GM19463 (cell line): ENCODE measurements around the gene PTPRD.

ENCODE experiments used
- ATAC-seq: cut with Tn5 transposase; IDR thresholded peaks from one replicate; pipeline ENCODE4 v1.9.1; 2021; ENCODE audit warnings: mild to moderate bottlenecking, moderate library complexity; ENCODE audit not compliant: unreplicated experiment

PTPRD gene

DNA sequence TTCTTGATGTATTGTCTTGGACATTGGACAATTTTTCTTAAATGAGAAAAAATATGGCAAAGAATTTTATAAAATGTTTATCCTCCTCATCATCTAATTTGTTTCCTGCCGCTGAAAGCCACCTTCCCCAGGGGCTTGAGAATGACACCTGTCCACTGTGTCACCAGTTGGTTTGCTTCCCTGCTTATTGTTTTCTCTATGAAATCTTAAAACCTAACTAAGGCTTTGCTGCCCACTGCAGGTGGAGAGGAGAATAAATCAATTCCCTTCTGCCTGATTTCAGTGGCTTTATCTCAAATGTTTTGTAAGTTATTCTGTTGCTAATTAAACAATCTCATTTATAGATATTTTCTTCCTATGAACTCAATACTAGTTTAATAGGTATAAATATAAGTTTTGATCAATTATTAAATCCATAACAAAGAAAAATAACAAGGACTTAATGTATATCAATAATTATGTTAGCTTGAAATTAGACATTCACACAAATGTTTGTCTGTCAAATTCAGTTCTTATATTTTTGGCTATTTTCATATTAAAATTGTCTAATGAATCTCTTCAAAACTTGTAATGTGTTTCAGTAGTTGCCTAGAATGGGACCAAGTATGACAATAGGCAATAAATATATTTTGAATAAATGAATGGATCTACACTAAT, 822.5 kb downstream of the PTPRD start:
- ATAC-seq: peak; percentile 72

DNA sequence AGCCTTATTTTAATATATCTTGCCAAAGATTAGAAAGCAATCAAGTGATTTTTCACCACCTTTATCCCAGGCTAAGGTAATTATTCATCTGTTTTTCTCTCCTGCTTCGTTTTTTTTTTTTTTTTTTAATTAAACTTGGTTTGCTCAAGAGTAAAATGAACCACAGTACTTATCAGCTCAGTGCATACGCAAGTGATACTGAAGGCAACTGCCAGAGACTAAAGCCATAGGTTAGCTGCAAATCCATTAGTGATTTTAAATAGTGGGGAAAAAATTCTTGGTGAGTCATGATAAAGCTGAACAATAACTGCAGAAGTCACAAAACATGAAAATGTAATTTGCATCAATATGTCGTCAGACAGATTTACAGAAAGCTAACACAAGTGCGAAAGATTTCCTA, 829.1 kb downstream of the PTPRD start:
- no peak for ATAC-seq

DNA sequence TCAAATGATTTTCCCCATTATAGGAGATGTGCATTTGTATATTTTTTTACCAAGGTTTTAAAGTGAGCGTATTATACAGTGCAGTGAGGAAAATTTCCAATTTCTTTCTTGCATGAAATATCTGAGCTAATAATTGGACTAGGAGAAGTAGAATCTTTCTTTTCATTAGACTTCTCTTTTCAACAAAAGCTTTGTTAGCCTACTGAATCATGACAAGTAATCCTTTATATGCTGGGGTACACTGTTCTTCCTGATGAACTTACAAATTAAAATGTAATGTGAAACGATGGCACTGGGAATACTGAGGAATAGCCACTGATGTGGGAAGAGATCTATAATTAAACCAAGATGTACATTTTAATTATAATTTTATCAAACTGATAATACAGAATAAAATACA, 829.6 kb downstream of the PTPRD start:
- ATAC-seq: no peak

DNA sequence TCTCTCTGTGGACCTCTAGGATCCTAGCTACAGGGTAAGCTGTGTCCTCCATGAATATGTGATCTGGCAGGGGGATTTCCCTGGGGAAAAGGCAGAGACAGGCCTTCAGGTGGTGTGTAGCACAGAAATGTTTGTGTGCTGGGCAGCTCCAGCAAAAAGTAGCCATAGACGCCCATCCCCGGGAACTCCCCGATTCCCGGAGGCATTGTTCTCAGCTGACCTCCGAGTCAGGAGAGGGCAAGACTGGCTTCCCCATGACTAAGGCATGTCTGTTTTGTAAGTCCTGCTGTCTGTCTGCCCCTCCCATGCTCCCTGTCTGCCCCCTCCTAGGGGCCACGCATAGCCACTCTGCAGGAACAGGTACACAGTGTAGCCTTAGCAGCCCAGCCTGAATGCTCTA, 834.5 kb downstream of the PTPRD start:
- no peak for ATAC-seq

DNA sequence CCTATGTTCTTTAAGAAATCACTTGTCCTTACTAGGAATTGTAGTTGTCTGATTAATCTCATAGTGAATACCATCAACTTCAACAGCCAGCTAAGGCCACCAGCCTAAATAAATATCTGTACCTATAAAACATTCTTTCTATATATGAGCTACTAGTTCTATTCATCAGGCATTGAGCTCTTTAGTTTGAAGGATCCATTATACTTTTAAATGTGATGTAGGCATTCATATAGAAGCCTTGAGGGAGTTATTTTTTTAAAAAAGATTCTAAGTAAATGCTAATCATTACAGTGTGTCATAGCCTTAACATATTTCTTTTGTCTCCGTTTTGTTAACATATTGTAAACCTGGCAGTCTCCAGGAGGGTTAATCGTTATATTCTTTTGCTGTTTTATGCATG, 838.3 kb downstream of the PTPRD start:
- no peak for ATAC-seq

DNA sequence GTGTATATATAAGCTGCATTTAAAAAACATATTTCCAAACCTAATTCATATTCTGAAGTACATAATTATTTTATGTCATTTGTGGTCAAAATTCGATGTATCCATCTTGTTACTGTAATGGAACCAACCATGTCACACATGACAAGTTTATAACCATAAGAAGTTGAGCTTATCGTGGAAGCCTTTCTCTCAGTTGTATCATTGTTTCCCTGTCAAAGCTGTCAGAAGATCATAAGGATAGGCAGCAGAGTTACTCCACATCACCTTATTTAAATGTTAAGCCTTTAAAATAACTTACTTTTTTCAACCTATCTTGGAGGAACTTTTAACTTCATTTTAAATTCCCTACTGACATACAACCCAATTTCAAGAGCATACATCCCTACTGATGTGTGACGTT, 841.5 kb downstream of the PTPRD start:
- no peak for ATAC-seq

DNA sequence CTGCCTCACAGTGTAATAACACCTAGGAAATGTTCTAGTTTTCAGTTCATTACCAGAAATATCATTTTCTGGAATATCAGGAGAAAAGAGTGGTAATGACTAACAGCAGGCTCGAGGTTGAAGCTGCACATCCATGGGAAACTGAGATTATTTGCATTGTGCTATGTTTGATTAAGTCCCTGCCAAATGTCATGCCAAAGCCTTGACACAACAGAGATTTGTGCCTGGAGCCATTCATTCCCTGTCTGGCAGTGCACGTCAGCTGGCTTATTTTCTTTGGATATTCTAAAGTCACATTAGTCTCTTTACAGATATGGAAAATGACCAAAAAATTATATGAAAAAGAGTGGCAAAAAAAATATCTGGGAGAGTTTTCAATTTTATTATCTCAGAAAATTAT, 848.0 kb downstream of the PTPRD start:
- no peak for ATAC-seq

DNA sequence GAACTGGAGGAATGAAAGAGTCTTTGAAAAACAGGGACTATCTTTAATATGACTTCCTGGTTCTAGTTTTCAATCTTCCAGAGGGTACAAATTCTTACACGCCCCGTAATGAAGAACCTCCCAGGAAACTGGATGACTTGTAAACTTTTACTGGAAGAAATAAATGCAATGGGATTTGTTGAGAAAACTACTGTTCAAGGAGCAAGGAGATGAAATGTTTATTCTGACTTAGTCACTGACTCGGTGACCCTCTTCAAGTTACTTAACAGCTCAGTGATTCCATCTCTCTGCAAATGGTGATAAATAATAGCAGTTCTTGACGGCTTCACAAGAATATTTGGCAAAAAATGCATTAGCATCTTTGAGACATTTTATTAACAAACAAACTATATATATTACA, 858.6 kb downstream of the PTPRD start:
- ATAC-seq: no peak

DNA sequence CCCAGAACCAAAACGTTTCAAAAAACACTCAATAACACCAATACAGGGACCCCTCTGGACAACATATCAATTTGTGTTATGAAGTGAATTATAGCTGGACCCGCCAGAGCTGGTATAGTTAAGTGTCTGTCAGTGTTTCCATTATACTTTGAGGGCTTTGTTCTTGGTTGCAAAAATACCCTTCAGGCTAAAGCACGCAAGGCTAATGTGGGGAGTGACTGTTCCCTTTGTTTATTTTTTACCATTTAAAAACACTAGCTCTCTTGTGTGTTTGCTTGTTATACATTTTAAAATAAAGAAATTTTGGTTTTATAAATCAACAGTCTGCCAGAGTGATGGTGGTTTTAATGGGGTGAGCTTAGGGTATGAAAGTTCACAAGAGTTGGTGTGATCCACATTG, 859.5 kb downstream of the PTPRD start:
- no peak for ATAC-seq

DNA sequence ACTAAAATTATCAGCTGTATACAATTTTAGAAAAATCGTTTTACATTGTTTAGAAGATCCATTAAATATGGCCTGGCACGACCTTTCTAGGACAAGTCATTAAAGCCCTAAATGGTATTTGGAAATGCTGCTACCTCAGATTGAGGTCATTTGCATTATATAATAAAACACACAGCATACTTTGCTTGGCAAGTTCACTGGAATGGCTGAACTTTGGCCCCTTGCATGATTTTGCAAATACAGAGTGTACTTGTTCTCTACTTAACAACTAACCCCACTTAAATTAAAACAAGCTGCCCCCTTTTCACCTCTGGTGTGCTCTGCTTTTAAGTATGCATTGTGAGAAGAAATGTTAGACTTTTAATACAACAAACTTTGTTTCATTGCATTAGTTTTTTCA, 860.1 kb downstream of the PTPRD start:
- no peak for ATAC-seq

DNA sequence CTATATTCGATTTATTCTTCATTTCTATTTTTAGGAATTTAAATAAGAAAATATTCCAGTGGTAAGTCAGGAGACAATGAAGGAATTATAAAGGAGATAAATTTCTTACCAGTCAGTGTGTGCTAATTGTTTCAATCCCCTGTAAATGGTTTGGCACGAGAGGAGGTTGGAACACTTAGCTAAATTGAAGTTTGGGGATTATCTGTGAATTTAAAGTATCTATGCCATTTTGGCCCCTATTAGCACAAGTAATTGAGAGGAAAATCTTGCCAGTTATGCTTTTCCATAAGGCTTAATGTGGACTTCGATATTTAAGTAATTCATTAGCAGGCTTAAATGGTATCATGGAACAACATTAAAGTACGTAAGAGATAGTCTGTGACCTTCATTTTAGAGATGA, 860.8 kb downstream of the PTPRD start:
- ATAC-seq: no peak

DNA sequence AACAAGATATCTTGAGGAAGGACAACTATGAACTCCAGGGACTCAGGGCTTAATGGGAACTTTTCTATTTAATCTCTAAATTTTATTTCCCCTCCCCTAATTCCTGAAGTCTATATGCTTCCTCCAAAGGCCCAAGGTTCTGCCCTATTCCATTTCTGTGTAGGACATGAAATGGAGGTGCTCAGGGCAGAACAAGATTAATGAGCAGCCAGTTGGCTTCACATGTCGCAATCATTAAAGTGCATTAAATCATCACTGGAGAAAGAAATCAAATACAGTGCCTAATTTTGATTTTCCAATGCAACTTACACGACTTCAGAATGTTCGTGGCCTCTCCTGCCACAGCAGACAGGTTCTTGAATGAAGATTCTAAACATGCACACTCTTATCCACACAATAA, 862.1 kb downstream of the PTPRD start:
- no peak for ATAC-seq

DNA sequence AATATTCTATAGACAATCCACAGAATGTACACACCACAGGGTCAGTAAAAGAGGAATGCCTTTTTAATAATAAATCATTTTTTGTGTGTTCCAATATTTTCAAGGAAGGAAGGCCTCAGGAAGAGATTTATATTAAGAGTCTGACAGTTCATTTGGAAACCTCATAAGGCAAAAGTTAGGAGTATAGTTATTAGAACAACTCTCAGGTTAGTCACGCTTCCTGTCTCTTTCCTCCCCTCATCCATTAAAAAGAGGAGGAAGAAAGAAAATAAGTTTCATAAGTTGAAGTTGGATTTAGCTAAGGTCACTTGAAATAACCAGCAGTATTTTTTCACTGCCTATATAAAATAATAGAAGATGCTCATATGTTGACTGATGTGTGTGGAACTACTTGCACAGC, 863.2 kb downstream of the PTPRD start:
- ATAC-seq: no peak

DNA sequence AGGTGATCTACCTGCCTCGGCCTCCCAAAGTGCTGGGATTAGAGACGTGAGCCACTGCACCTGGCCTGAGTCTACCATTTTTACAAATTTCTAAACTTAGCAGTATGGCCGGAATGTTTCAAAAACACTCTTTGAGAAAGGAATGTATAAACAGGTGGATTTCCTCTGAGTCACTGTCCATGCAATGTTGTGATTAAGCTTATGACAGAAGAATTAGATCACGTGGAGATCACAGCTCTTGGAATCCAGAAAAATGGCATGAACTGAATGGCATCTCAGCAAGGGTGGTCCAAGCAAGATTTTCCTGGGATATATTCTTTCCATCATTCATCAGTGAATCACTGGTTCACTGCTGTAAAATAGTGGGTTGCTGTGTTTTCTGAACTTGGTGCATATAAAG, 865.0 kb downstream of the PTPRD start:
- no peak for ATAC-seq

DNA sequence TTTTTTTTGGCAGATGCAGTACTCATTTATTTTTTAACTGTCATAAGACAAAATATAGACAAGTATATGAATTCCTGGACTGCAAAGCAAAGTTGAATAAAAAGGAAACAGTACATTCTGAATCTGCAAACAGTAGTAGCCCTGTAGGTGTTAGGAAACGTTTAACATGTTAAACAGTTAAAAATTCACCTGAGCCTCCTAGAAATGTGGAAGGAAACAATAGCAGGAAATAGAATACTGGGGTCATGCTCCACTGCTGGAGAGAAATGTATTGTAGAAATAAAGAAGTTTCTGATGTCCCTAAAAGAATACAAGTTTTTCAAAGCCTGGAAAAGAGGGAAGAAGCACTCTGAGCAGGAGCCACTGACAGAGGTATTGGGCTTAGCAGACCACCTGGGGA, 866.0 kb downstream of the PTPRD start:
- no peak for ATAC-seq

DNA sequence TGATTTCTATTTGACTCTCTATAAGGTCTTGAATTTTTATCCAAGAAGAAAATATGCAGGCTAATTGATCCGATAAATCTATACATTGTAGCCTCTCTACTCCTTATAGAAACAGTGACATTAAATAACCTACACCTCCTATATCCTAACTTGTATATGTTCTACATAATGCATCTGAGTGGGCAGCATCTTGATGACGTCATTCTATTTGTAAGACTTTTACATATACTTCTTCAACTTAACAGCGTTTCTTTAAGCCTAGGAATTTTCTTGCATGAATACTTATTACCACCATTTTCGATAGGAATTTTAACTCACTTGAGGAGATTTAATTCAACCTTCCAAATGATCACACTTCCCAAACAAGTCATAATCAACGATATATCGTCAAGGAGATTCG, 869.0 kb downstream of the PTPRD start:
- no peak for ATAC-seq

DNA sequence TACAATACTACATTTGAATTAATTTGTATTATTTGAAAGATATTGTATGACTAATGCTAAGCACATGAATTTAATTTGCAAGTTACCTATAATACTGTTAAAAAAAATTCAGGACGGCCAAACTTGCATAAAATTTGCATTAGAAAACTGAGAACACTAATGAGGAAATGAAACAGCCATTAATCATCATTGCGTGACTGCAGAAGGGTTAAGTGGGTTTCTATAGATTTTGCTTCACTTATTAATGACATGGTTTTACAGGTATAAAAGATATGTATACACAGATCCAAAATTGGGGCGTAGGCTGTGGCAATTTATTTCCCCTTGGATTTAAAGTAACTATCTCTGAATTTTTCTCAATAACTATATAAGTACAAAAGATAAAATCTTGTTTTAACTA, 882.6 kb downstream of the PTPRD start:
- ATAC-seq: no peak

DNA sequence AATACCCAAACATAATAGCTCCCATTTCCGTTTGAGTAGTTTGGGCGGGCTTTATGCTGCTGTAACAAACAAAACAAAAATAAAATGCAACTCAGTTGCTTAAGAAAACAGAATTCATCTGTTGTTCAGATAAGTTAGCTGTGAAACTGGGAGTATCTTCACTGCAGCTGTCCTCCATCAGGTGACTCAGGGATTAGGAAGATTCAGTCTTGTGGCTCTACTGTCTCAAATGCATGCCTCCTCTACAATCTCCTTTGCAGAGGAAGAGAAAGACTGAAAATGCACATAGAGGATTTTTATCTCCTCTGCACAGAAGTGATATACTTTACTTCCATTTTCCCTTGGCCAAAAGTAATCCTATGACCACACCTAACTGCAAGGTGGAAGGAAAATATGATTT, 883.7 kb downstream of the PTPRD start:
- ATAC-seq: no peak

DNA sequence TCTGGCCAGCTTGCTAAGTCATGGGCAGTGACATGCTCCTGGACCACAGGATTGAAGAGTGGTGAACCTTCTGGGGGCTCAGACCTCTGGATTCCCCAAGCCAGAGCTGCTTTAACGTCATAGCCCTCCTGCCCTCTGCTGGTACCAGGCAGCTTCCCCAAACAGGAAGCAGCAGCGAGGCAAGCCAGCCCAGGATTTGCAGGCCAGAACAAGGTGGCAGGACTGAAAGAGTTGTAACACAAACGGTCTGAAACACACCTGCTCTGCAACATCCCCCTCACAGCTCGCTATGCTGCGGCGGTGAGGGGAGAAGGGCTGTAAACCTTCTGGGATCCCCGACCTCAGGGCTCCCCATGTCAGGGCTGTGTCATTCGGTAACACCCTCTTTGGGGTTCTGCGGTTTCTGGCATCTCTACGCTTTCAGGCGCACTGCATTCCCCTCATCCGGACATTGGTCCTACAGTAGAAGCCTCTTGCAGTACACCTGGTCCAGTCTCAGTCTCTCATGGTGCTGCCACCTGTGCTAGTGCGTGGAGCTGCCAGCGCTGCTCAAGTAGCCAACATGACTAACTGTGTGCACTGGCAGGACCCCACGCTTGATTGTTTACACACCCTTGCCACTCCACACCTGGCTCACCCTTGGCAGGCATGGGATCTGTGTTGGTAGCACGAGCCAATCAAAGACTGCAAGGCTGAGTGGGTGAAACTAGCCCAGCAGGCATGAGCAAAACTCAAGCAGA, 893.3 kb downstream of the PTPRD start:
- ATAC-seq: no peak

DNA sequence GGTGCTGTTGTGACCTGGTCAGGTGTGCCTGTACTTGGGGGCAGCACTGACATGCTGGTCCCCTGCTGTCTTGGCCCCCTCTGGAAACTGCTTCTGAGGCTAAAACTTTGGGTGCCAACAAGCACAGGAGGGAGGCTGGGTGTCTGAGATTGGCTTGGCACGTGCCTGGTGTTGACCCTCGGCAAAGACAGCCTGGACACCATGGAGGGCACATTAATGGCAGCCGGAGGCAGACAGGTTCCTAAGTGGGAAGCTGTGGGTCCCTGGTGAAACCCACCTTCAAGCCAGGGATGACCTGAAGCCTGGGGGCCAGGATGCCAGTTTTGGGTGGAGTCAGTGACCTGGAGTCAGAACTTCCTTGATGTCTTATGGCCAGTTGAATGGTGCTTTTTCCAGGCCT, 894.1 kb downstream of the PTPRD start:
- no peak for ATAC-seq

DNA sequence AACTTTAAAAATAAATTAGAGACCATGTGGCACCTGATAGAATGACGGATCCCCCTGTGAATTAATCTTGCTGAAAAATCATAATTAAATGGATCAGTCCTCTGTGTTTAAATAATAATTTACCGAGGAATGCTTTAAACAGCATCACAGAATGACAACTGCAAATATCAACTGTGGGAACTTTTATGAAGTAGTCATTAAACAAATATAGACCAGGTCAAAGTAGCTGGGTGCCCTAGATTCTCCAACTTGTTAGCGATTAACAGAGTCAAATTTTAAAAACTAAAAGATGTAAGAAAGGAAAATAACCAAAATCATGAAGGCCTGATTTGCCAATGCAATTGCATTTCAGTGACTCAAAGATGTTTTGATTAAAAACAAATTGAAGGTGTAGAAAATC, 933.4 kb downstream of the PTPRD start:
- ATAC-seq: no peak

DNA sequence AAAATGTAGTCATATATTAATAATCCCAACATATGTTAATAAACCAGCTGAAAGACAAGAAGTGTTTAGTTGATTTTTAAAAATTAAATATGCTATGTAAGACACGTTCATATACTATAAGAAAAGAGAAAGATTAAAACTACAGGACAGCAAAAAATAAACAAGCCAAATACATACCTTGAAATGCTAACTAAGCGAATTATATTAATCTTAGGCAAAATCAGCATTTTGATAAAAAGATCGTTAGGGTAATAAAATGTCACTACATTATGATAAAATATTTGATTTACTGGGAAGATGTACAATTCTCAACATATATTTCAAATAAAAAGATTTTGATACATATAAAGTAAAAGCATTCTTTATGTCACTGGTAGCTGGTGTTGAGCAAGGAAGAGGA, 938.3 kb downstream of the PTPRD start:
- ATAC-seq: no peak

DNA sequence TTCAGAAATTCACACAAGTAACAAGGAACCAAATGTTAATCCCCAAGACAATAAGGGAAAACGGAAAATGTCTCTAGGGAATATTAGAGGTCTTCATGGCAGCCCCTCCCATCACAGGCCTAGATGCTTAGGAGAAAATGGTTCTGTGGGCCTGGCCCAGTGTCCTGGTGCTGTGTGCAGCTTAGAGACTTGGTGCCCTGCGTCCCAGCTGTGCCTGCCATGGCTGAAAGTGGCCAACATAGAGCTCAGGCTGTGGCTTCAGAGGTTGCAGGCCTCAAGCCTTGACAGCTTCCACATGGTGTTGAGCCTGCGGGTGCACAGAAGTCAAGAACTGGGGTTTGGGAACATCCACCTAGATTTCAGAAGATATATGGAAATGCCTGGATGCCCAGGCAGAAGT, 942.3 kb downstream of the PTPRD start:
- ATAC-seq: no peak
